CD4-positive, alpha-beta T cell treated with Interleukin-10 for 1 hour (primary cell): ENCODE measurements around the gene HAPSTR1.

Source experiments
- DNase-seq: peaks from one replicate; pipeline ENCODE4 v3.0.0-alpha.2; 2020

HAPSTR1 gene

DNA sequence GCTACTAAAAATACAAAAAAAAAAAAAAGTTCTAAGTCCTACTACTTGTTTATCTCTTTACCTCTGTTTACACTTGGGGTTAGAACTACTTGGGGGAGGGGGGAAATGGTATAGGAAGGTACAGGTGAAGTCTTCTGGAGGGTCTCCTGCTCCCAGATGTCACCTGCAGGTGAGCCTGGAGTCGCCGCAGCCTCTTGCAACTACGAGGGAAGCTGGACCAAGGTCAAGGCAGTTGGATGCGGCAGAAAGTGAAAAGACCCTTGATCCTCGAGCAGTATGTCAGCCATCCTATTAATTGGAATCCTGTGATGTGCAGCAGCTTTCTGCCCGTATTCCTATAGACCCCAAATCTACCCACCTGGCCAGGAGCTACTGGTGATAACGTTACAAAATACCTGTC is 33.0 kb downstream of the HAPSTR1 start:
- DNase-seq: no peak

DNA sequence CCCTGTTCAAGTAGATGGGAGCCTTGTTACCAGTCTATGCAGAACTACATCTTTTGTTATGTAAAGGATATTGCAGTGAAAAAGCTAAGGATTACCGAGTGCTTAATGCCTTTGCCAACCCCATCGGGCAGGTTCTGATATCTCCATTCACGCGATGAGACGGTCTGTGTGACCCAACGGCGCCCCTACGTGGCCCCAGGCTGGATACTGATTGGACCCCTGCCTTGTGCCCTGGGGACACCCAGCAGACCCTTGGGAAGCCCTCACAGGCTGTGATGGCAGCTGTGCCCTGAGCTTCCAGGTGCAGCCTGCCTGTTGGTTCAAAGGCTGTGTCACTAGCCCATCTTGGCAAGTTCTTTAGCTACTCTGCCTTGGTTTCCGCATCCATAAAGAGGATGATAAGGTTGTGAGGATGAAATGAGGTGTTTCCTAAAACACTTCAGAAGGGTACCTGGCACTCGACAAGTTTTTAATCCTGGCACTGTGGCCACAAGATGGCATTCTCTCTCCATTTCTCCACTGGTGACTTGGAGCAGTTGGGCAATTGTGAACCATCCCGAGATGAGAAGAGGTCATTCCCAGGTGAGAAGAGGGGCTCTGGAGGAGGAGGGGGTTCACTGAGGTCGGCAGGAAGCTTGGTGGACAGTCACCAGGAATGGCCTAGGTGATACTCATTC is 33.6 kb downstream of the HAPSTR1 start:
- no peak for DNase-seq

DNA sequence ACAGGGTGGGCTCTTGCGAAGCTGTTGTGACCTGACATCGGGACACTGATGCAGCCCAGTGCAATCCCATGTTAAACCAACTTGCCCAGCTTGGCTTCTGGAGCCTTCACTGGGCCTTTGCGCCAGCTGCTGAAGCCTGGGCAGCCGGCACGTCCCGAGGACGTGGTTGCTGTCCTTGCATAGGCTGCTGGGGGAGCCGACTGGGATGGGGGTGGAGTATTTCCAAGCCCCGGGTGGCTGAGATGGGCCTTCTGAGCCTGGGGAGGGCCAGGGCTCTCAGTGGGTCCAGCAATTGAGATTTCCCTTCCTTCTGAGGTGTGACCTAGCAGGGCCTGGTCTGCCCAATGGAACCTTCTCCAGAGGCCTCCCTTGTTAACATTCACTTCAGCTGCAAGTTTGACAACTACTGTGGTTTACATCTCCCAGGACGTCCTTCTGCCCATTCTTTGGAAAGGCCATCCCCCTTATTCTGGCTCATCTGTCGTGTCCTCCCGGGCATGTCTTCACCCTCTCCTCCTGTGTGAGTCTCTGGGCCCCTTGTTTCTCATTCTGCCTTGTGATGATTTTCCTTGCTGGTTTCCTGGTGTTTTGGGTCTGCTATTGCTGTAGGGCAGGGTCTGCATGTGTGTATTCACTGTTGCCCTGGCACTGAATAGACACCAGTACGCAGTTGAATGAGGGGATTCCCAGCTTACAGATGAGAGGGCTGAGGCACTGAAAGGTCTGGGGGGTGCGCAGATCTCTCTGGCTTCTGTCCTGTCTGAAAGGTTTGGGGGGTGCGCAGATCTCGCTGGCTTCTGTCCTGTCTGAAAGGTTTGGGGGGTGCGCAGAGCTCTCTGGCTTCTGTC is 34.4 kb downstream of the HAPSTR1 start:
- DNase-seq: no peak

DNA sequence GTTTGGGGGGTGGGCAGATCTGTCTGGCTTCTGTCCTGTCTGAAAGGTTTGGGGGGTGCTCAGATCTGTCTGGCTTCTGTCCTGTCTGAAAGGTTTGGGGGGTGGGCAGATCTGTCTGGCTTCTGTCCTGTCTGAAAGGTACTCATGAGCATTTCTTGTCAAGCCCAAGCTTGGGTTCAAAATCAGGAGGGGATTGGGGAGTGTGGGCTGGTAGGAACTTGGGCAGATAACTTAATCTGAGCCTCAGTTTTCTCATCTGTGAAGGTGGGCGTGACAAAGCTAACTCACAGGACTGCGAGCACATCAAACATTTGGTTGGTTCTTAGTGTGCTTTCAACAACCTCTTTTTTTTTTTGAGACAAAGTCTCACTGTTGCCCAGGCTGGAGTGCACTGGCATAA is 35.2 kb downstream of the HAPSTR1 start:
- DNase-seq: no peak

DNA sequence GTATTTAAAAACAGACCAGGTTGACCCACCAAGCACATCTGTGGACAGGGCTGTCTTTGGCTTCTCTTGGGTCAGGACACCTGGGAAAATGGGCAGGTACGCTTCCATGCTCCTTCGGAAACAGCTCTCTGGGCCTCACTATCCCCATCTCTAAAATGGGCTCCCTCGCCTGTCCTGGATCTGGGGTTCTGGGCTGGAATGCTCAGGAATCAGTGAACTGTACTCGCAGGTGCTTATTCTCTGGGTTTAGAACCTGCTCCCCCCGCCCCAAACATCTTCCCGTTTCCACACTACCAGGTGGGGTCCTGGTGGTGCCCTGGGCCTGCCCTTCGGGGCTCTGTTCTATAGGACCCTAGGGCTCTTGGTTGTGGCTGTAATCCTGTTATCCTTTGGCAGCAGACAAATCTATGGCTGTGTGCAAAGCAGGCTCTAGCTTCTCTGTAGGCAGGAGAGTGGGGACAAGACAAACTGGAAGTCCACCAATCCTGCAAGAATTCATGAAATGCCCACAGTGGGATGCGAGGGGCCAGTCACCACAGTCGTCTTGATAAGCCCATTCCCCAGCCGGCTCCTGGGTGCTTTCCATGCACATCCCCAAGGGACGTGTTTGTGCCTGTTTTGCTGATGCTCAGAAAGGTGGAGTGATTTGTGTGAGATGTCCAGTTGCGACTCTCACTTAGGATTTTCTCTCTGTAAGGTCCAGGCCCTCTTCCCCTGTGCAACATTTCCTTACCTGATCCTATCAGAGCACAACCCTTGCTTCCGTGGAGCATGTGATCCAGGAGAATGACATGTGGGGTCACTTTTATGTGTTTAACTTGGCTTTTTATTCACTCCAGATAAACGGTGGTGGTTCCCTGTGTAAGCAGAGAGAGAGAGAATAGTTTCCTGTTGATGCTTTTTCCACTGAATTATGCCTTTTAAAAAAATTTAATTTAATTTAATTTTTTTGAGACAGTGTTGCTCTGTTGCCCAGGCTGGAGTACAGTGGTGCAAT is 37.2 kb downstream of the HAPSTR1 start:
- DNase-seq: no peak

DNA sequence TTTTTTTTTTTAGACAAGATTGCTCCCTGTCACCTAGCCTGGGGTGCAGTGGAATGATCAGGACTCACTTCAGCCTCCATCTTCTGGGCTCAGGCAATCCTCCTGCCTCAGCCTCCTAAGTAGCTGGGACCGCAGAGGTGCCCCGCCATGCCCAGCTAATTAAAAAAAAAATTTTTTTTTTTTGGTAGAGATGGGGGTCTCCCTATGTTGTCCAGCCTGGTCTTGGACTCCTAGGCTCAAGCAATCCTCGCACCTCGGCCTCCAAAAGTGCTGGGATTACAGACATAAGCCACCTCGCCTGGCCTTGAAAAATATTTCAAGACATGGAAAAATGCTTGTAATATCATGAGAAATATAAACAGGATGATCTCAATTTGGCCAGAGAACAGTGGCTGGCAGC is 42.9 kb downstream of the HAPSTR1 start:
- no peak for DNase-seq

DNA sequence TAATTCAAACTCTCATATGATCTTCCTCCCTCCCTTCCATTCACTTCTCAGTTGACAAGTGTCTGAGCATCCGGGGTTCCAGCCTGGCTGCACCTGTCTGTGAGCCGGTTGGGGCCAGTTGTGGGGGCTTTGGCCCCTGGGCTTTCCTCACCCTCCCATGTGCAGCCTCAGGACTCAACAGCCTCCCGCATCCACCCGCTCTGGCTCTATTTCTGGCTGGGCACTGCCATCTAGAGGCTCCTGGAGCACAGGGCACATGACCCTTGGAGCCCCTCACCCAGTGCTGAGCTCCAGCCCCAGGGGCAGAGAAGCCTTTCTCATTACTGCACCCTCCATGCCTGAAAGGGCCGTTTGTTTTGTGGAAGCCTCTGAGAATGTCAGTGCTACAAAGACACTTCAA is 43.3 kb downstream of the HAPSTR1 start:
- DNase-seq: peak; percentile 66

DNA sequence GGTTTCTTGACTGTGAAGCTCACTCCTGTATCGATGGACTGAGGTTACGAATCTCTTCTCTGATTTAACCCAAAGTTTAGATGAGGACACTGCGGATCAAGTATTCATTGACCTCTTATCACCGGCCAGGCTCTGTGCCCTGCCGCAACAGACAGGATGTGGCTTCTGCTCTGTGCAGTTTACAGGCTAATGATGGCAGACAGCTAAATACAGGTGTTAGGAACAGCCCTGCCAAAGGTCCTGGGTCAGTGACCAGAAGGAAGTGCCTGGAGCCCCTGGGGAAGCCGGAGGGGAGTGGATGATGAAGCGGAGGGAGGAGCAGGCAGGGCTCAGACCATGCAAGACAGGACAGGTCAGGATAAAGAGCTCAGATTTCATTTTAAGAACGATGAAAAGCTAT is 44.4 kb downstream of the HAPSTR1 start:
- no peak for DNase-seq

DNA sequence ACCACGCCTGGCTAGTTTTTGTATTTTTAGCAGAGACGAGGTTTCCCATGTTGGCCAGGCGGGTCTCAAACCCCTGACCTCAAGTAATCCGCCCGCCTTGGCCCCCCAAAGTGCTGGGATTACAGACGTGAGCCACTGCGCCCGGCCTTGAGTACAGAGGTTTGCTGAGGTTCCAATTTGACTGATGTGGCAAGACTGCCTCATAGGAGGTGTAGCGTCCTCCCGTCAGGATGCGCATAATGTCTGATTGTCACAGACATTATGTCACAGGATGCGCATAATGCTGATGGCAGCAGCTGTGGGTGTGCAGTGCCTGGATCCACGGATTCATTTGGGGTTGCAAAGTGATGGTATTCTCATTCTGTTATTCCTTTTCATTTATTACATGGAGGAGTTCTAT is 45.2 kb downstream of the HAPSTR1 start:
- DNase-seq: no peak

DNA sequence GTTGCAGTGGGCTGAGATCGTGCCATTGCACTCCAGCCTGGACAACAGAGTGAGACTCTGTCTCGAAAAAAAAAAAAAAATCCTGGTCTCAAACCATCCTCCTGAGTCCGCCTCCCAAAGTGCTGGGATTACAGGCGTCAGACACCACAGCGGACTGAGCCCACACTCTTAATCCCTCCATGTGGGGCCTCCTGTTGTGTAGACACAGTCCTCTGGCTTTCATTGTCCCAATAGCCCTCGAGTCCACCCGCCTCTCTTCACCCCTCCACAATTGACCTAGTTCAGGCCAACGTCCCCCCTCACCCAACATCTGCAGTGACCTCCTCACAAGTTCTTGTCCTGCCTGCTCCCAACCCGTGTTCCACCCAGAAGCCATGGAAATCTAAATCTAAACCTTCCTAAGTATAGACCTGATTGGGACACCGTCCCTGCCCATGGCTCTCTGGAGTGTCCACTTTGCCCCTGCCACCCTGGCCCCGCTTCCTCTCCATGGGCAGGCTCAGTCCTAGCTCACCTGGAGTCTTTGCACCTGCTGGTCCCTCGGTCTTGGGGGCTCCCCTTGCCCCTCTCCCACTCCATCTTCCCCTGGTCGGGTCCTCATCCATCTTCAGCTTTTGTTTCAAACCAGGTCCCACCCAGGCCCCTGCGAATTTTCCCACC is 46.7 kb downstream of the HAPSTR1 start:
- DNase-seq: no peak

DNA sequence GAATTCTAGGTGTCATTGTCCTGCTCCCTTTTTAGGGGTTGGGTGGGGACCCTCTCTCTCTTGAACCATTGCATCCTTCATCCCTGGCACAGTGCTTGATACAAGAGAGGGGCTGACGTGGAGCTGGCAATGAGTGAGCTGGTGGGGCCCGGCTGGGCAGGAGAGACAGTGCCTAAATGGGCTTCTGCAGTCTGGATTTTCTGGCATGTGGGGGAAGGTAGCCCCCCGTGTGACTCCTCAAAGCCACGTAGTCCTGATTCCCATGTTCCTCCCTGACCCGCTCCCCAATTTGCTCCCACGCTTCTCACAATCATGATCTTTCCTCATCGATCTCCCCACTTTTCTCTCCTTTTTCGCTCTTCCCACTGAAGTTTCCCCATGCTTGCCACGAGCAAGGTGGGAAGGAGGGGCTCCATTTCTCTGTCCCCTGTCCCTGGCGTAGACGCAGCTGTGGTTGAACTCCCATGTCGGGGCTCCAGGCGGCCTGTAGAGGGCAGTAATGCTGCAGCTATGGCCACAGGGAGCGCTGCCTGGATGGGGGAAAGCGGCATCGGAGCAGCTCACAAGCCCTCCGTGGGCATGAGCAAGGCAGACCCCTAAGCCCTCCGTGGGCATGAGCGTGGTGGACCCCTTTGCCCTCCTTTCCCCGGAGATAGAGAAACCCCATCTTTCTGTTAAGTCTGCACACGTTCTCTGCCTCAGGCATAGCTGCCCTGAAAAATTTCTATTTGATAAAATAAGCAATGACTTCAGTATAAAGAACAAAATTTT is 47.5 kb downstream of the HAPSTR1 start:
- DNase-seq: peak; percentile 64

DNA sequence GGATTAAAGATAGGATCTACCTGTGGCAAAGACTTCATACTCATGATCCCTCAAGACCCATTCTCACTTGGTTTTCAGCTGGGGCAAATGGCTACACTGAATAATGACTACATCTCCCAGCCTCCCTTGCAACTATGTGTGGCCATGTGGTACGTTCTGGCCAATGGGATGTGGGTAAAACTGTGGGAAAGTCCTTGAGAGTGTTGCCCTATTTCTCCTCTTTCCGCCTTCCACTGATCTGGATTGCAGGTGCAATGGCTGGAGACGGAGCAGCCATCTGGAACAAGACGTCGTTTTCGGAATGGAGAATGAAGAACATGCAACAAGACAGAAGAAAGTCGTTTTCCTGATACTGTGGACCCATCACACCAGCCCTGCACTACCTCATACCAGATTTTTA is 48.5 kb downstream of the HAPSTR1 start:
- no peak for DNase-seq
